ENCODE measurements around the gene IL34. TPM values are rescaled to one million over a fixed set of nuclear protein-coding genes. Genes with fewer than 3 reads are reported as not detected.

The IL34 gene
- total and polyA plus RNA-seq, 2 of the 8 experiments (the other 6 are each of a cell fraction or from before 2014, with no cell fraction given): 4.6 to 5.6 TPM

DNA sequence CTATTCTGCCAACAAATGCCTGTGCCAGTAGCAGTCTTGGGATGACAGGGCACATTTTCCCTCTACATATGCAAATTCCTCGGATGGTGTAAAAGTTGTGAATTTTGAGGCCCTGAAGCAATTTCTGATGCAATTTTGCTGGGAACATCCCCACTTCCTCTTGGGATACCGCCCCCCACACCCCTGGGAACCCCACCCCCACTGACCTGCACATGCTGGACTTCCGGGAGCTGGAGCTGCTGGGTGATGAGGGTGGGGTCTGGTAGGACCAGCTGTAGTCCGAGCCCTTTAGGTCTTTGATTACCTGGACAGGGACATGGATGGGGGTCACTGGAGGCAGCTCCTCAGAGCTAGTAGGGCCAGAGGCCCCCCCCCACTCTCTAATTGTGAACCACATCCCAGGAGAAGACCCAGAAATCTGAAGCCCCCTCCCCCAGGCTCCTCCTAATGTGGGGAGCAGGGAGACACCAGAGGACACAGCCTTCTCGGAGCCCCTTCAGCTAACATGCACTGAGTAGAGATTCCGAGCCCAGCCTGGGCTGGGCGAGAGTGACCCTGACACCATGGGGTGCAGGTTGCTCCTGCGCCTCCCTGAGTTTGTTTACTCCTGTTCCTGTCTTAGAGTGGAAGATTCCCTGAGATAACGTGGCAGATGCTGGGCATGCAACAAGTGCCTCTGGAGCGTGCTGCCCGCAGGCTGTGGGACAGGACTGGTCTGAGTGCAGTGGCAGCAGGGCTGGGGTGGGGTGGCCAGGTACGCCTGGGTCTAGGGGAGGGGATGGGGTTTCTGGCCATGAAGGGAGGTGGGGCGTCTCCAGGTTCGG lies 30.5 kb downstream of the IL34 start (continued):
- no peak for TF ChIP-seq KDM5A (IDR thresholded peaks at IDR 0.05; ENCODE audit: low read length)
- TF ChIP-seq HDAC2 (IDR thresholded peaks at IDR 0.05; ENCODE audit: borderline replicate concordance in 1 of 2, low read depth in 2 of 2, low read length in 2 of 2): no peak
- no peak for TF ChIP-seq JUND (IDR thresholded peaks at IDR 0.05; ENCODE audit: low read length)
- no peak for TF ChIP-seq RBBP5 (IDR thresholded peaks at IDR 0.05; ENCODE audit: borderline replicate concordance, low read depth, low read length)
- TF ChIP-seq JUN (IDR thresholded peaks at IDR 0.05; ENCODE audit: low read depth, low read length): no peak

Measured in H1 (cell line).